GM12892 (cell line): ENCODE results near the gene GMFB.

Source experiments
- POLR2A ChIP-seq: IDR thresholded peaks from 2 replicates; pipeline ENCODE4 v1.6.1; 2011; ENCODE audit warnings: low read depth, low read length, control low read depth
- POLR2AphosphoS5 ChIP-seq: IDR thresholded peaks from 2 replicates; pipeline ENCODE4 v1.6.1; 2011; ENCODE audit warnings: low read depth, low read length, control low read depth
- TAF1 ChIP-seq: IDR thresholded peaks from 2 replicates; pipeline ENCODE4 v1.6.1; 2011; ENCODE audit warnings: low read depth, mild to moderate bottlenecking, control low read depth, low read length, borderline replicate concordance

GRCh38 chr14:54535646-54536045, 46.9 kb upstream of the GMFB start:
- TF ChIP-seq TAF1 (no peak), POLR2AphosphoS5 (no peak), POLR2A (no peak)
